Caco-2 (cell line): ENCODE data around the gene EML5. TPM values are rescaled to one million over a fixed set of nuclear protein-coding genes. Genes with fewer than 3 reads are reported as not detected.

Source experiments
- BruUV-seq: library from RNA; stranded (reverse); fragments of 400-500 nt; replicated peaks from 2 replicates; lab custom pipeline; 2021; lab: Mats Ljungman, UMichigan
- CTCF ChIA-PET: fragments of 300-600 bp; sonication (Branson Sonifier 250); formaldehyde crosslinking; loops from one replicate; lab custom pipeline; 2022; ENCODE audit warnings: antibody characterized with exemption; lab: Charles Lee
- POLR2A ChIA-PET: fragments of 300-600 bp; sonication (Branson Sonifier 250); formaldehyde crosslinking; loops from one replicate; lab custom pipeline; 2022; ENCODE audit warnings: antibody characterized with exemption; lab: Charles Lee
- DNase-seq, 2 experiments: peaks; one replicate each; pipeline versions ENCODE4 v3.0.0 to v3.0.0-alpha.2; 2020 to 2022
- H3K27me3 ChIP-seq: replicated peaks from 2 replicates; pipeline ENCODE4 v1.6.0; 2011; ENCODE audit warnings: low read length; ENCODE audit not compliant: control insufficient read depth, insufficient read depth
- H3K36me3 ChIP-seq: 2 replicates; pipeline ENCODE4 v1.5.1; 2011; ENCODE audit warnings: low read length; ENCODE audit not compliant: control insufficient read depth, insufficient read depth
- H3K4me1 ChIP-seq: fragments of 250-450 bp; sonication (Bioruptor Pico); 2 replicates; pipeline ENCODE4 v1.5.1; 2020; ENCODE audit warnings: mild to moderate bottlenecking
- H3K4me3 ChIP-seq: 2 replicates; pipeline ENCODE4 v1.5.1; 2011; ENCODE audit warnings: low read depth, mild to moderate bottlenecking, control low read depth, low read length
- H3K9me3 ChIP-seq: fragments of 250-450 bp; sonication (Bioruptor Pico); 2 replicates; pipeline ENCODE4 v1.5.1; 2020; ENCODE audit warnings: mild to moderate bottlenecking, moderate library complexity
- H3K27ac Mint-ChIP-seq: one replicate; pipeline ENCODE4 v1.8.0; 2022; ENCODE audit warnings: mixed read lengths; ENCODE audit not compliant: unreplicated experiment
- H3K27me3 Mint-ChIP-seq: one replicate; pipeline ENCODE4 v1.8.0; 2022; ENCODE audit warnings: mixed read lengths; ENCODE audit not compliant: insufficient read depth, unreplicated experiment
- H3K36me3 Mint-ChIP-seq: one replicate; pipeline ENCODE4 v1.8.0; 2022; ENCODE audit warnings: mild to moderate bottlenecking, mixed read lengths; ENCODE audit not compliant: insufficient read depth, unreplicated experiment
- H3K4me1 Mint-ChIP-seq: one replicate; pipeline ENCODE4 v1.8.0; 2022; ENCODE audit warnings: low read depth, mixed read lengths; ENCODE audit not compliant: unreplicated experiment
- H3K4me3 Mint-ChIP-seq: one replicate; pipeline ENCODE4 v1.8.0; 2022; ENCODE audit warnings: mild to moderate bottlenecking, moderate library complexity, mixed read lengths; ENCODE audit not compliant: unreplicated experiment
- H3K9me3 Mint-ChIP-seq: one replicate; pipeline ENCODE4 v1.8.0; 2022; ENCODE audit warnings: mixed read lengths; ENCODE audit not compliant: unreplicated experiment
- CTCF ChIP-seq, 2 experiments: fragments of 200-600 bp in 1 of 2; IDR thresholded peaks; 1 replicate in 1 of 2; 2 replicates in 1 of 2; pipeline versions ENCODE4 v1.5.1 to v1.8.0; 2011 to 2022; ENCODE audit warnings: antibody characterized with exemption in 1 of 2, control low read depth in 1 of 2, inconsistent platforms in 1 of 2, low read depth in 1 of 2, low read length in 1 of 2, mild to moderate bottlenecking in 1 of 2, moderate library complexity in 1 of 2; ENCODE audit not compliant: insufficient read depth in 1 of 2, severe bottlenecking in 1 of 2, unreplicated experiment in 1 of 2
- intact Hi-C: fragments of 100-400 bp; cut with micrococcal nuclease; formaldehyde crosslinking; loops from one replicate; pipeline ENCODE4 v1.10.0; 2022; ENCODE audit not compliant: unreplicated experiment
- total RNA-seq: library from RNA; stranded (reverse); gene quantifications from 2 replicates; pipeline ENCODE4 v1.2.3, GENCODE V29; 2022

EML5 gene
- total RNA-seq, 1 experiment from 2014 or later: 0.11 TPM

- POLR2A ChIA-PET: no interaction called here
Measured at GRCh38 chr14:88710709-88711108, 82.0 kb downstream of the EML5 start.

GRCh38 chr14:88707088-88707487 lies 85.7 kb downstream of the EML5 start:
- Mint-ChIP-seq H3K36me3 (no peaks in the 10 kb centered on the region), H3K9me3 (no peaks in the 10 kb centered on the region), H3K27ac (no peak overlapping the region), H3K27me3 (peaks cover 6% of the 10 kb centered on the region), H3K4me1 (no peaks in the 10 kb centered on the region), H3K4me3 (no peak overlapping the region)
- ChIA-PET POLR2A (no interaction called here), CTCF (no interaction called here)
- no peaks in the 10 kb centered on the region for H3K9me3 ChIP-seq
- H3K27me3 ChIP-seq: no peaks in the 10 kb centered on the region
- H3K4me1 ChIP-seq: no peaks in the 10 kb centered on the region
- intact Hi-C loops: no loop called here
- no peaks in the 10 kb centered on the region for H3K36me3 ChIP-seq
- DNase-seq: no peak
- no TSS peak for BruUV-seq
- H3K4me3 ChIP-seq: no peak overlapping the region
- no peak for TF ChIP-seq CTCF (IDR thresholded peaks at IDR 0.05; ENCODE audit: insufficient read depth in 1 of 2, low read depth in 1 of 2, low read length in 1 of 2, severe bottlenecking in 1 of 2, unreplicated experiment in 1 of 2)

More at GRCh38 chr14:88710709-88711108, 82.0 kb downstream of the EML5 start:
- no peaks in the 10 kb centered on the region for H3K36me3 ChIP-seq
- no peak for TF ChIP-seq CTCF (IDR thresholded peaks at IDR 0.05; ENCODE audit: insufficient read depth in 1 of 2, low read depth in 1 of 2, low read length in 1 of 2, severe bottlenecking in 1 of 2, unreplicated experiment in 1 of 2)
- intact Hi-C loops: no loop called here
- no peaks in the 10 kb centered on the region for H3K4me1 ChIP-seq
- Mint-ChIP-seq H3K36me3 (no peaks in the 10 kb centered on the region), H3K27me3 (peaks cover 14% of the 10 kb centered on the region), H3K27ac (no peak overlapping the region), H3K4me1 (no peaks in the 10 kb centered on the region), H3K4me3 (no peak overlapping the region), H3K9me3 (no peaks in the 10 kb centered on the region)
- DNase-seq: no peak
- no peaks in the 10 kb centered on the region for H3K9me3 ChIP-seq
- H3K4me3 ChIP-seq: no peak overlapping the region
- BruUV-seq: no TSS peak
- H3K27me3 ChIP-seq: no peaks in the 10 kb centered on the region
- CTCF ChIA-PET: no interaction called here

- no peaks in the 10 kb centered on the region for H3K36me3 Mint-ChIP-seq
Measured at GRCh38 chr14:88706425-88706824, 86.3 kb downstream of the EML5 start.

More at GRCh38 chr14:88706425-88706824, 86.3 kb downstream of the EML5 start:
- Mint-ChIP-seq H3K4me3 (no peak overlapping the region), H3K9me3 (no peaks in the 10 kb centered on the region), H3K27me3 (peaks cover 6% of the 10 kb centered on the region), H3K27ac (no peak overlapping the region), H3K4me1 (no peaks in the 10 kb centered on the region)
- H3K4me1 ChIP-seq: no peaks in the 10 kb centered on the region
- POLR2A ChIA-PET: no interaction called here
- H3K27me3 ChIP-seq: no peaks in the 10 kb centered on the region
- DNase-seq: no peak
- no peaks in the 10 kb centered on the region for H3K9me3 ChIP-seq
- H3K36me3 ChIP-seq: no peaks in the 10 kb centered on the region
- no peak overlapping the region for H3K4me3 ChIP-seq
- no TSS peak for BruUV-seq
- TF ChIP-seq CTCF (IDR thresholded peaks at IDR 0.05; ENCODE audit: insufficient read depth in 1 of 2, low read depth in 1 of 2, low read length in 1 of 2, severe bottlenecking in 1 of 2, unreplicated experiment in 1 of 2): no peak
- intact Hi-C loops: no loop called here
- CTCF ChIA-PET: no interaction called here
